SW480 (cell line): ENCODE data around the gene B3GAT1.

ENCODE experiments used
- DNase-seq: peaks from one replicate; pipeline ENCODE4 v3.0.0-alpha.2; 2016; ENCODE audit warnings: low spot score

B3GAT1 gene

DNA sequence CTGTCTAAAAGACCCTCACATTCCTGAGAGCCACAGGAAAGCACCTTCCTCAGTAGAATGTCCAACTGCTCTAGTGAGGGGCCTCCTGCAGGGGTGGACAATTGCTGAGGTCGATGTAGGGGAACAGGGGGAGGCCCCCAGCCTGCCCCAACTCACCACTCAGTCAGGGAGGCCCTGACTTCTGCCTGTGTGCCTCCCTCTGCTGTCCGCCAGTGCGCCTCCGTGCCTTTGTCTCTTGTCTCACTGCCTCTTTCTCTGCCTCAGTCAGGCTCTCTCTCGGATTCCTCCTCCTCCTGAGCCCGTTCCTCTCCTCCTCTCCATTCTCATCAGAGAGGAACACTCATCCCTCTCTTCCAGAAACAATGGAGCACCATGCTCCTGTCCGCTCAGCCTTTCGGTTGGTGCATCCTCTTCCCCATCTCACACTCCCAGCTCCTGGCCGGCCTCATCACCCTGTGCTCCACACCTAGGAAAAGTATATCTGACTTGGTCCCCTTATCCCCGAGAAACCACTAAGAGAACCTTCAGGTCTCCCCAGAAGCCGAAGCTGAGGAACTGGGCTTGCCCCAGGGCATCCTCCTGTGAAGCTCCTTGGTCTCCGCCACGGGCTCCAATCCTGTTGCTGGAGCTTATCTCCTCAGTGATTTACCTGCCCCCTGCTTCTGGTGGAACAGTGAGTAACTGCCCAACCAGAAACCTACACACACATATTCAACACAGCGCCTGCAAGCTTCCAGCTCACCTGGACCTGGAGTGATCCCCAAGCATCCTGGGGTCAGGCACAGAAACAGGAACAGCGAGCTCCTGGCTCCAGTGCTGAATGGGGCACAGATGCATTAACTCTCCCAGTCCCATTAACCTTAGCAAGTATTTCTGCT, 2.3 kb downstream of the B3GAT1 start:
- no peak for DNase-seq

GRCh38 chr11:134407923-134408322, 4.1 kb downstream of the B3GAT1 start:
- DNase-seq, result no peak

DNA sequence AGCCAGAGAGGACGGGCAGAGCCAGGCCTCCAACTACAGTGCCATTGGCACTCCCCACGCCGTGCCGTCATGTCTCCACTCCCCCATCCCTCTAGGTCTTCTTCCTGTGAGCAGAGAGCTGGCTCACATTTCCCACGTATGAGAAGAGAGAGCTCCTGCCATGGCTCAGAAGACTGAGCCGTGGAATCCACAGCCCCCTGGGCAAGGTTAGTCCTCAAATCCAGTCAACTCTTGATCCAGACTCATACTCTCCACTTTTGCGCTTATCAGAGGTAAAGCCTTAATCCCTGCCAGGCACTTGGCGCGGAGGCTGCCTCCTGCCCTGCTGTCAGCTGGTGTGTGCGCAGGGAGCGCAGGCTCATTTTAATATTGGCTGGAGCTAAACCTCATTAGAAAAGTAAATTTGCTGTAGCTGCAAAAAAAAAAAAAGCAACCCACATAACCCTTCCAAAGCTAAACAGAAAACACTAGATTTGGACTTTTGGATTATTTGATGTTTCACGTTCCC, 4.7 kb downstream of the B3GAT1 start:
- DNase-seq, result no peak

GRCh38 chr11:134406264-134407185, 5.5 kb downstream of the B3GAT1 start:
- no peak for DNase-seq

GRCh38 chr11:134405841-134406240, 6.2 kb downstream of the B3GAT1 start:
- DNase-seq, result no peak

DNA sequence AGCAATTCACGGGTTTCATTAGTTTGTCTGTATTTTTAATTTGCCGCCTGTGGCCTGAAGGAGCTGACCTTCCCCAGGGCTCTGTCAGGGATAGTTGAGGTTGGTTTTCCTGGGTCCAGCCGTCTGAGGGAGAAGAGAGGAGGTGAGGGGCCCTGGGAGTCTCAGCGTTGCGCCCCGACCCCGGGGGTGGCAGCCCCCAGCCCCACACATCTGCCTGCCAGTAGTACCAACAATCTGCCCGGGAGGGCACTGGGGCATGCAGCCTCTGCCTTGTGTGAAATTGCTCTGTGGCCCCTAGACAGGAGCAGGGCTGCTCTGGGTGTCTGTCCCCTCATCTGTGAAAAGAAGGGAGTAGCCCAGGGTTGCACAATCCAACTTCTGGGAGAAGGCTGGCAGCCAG, 6.6 kb downstream of the B3GAT1 start:
- no peak for DNase-seq

DNA sequence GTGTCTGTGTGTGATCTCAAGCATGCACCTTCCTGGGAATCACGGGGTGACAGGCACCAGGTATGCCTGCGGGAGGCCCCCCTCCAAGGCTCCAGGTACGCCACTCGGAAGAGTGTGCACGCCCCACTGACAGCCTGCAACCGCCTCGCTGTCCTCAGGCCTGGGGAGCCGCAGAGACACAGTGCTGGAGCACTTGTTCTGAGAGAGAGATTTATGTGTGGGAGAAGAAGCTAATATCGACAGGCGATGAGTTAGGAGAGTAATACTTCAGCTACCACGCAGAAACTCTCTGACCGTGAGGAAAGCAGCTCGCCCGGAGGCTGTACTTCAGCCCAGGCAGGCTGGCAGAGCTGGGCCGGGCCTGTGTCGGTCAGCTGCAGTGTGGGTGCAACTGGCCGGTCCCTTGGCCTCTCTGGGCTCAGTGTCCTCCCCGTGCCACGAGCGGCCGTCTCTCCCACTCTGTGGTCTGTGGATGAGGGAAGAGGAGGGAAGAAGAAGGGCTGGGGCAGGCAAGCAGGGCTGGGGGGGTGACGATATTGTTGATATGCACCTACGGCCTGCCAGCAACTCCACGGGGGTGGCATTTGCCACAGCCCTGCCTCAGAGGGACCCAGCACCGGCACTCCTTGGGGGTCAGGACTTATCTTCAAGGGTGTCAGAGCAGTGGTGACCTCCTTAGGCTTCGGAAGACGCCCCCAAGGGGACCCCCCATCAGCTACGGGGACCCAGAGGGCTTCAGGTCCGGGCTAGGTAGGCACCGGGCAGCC, 7.3 kb downstream of the B3GAT1 start:
- no peak for DNase-seq

GRCh38 chr11:134402910-134403309, 9.1 kb downstream of the B3GAT1 start:
- DNase-seq, result no peak

GRCh38 chr11:134401825-134402809, 9.9 kb downstream of the B3GAT1 start:
- peak; percentile 45 for DNase-seq

DNA sequence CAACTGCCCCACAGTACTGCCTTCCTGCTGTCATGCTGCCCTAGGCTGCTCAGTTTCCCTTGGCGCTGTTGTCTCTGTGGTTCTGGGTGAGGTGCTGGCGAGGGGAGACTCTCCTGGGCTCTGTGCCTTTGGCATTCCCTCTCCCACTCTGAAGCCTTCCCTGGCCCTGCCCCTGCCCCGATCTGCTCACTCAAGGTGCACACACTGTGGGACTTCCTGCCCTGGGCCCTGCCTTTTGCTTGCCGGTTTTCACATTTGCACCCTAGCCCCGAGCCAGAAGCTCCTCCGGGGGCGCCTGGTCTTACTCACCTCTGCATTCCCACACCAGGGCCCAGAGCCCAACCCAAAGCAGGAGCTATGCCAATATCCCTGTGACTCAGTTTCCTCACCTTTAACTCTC, 12.0 kb downstream of the B3GAT1 start:
- DNase-seq, result no peak

- DNase-seq, result no peak
Measured at GRCh38 chr11:134399293-134399654, 12.8 kb downstream of the B3GAT1 start.

GRCh38 chr11:134398644-134399292, 13.3 kb downstream of the B3GAT1 start:
- no peak for DNase-seq

DNA sequence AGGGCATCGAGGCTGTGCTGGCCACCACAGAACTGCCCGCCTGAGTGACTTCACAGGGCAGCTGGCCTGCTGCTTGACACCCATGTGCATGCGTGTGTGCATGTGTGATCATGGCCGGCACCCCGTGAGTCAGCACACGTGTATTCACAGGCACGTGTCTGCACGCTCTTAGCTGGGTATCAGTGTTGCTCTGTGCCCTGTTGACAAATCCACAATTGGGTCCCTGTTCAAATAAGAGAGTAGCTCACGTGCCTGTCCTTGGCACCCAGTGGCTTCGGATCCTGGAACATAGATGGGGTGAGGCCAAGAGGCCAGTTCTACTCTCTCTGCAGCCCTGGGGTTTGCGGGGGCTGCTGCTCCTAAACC, 14.0 kb downstream of the B3GAT1 start:
- DNase-seq, result no peak

DNA sequence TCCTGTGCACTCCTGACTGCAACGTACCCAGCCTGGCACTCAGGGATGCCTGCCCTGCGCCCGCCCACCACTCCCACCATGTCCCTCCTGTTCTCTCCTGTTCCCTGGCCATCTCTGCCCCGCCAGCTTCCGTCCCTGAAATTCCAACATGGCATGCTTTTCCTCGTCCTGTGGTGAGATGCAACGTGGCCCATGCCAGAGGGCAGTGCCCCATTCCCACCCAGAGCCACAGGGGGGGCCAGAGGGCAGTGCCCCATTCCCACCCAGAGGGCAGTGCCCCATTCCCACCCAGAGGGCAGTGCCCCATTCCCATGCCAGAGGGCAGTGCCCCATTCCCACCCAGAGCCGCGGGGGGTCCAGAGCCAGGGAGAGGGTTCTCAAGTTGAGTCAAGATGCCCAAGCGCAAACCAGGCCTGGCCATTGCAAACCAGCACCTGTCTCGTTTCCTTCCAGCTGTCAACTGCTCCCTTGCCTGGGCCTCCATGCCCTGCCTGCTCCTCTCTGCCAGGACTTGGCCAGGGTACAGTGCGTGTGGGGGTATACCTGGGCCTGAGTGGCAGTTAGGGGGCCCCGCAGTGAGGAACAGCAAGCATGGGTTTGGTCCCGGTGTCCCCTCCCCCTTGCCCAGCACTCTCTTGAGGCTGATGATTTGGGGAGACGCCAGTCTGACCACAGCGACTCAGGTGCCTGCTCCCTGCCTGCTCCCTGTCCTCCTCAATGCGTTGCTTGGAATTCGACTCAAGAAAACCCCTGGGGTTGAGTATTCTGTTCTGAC, 14.6 kb downstream of the B3GAT1 start:
- DNase-seq, result no peak

DNA sequence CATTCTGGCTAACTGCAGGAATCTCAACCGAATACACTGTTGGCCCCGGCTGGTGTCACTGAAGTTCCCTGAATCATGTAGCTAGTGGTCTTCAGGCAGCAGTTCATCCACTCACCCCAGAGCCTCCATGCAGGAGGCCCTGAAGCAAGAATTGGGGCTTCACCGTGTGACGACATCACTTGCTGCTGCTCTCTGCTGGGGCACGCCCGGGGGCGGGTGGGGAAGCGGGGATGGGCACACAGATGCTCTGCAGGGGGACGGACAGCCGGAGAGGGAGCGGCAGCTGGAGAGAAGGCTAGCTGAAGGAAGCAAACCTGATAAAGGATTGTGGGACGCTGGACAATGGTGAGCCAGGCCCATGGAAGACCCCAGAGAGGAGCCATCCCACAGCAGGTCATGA, 17.0 kb downstream of the B3GAT1 start:
- no peak for DNase-seq

GRCh38 chr11:134394311-134394710, 17.7 kb downstream of the B3GAT1 start:
- DNase-seq, result no peak

GRCh38 chr11:134393638-134394037, 18.4 kb downstream of the B3GAT1 start:
- no peak for DNase-seq

DNA sequence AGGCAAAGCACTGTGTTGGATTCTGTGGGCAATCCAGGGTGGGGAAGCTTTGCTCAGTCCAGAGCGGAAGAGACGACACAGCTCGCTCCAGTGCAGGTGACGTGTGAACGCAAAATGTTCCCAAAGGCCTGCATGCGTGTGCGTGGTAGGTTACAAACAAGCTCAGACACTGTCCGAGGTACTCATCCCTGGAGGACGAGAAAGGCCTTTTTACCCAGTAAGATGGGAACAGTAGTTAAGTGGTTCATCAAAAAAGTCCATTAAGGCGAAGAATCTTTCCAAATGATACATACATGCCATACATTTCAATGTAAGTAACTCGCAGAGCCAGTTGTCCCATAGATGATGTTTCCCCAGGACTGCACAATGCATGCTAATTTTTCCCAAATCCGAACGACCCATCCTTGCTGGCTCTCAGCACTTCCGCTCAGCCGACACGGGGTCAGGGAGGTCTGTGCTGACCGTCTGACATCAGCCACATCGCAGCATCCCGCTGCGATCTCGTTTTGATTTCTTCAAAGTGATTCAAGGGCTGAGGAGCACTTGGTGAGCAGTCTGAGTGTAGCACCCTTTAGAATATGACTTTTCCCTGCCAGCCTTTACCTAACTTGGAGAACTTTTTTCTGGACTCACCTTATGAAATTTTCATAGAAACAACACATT, 19.0 kb downstream of the B3GAT1 start:
- no peak for DNase-seq

DNA sequence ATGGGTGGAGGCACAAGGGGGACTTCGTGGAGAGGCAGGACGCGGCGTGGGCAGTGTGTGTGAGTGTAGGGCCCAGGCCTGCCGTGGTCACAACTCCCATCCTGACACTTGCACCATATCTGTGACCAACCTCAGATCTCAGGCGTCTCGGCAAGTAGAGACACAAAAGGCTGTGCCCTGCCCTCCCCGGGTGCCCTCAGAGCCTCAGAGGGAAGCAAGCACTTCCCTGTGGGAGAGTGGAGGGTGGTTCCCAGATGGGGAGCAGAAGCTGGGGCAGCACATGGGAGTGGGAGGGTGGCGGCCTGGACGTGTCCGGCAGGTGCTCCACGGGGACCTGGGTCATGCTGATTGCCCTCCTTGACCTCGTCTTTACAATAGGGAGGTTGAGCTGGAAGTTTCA, 20.4 kb downstream of the B3GAT1 start:
- DNase-seq, result no peak
